Amniotic stem cell (primary cell): ENCODE data around the gene RHEB.

Experiments used
- DNase-seq: peaks from one replicate; lab custom pipeline; 2025; lab: John Stamatoyannopoulos, UW

Gene RHEB

DNA sequence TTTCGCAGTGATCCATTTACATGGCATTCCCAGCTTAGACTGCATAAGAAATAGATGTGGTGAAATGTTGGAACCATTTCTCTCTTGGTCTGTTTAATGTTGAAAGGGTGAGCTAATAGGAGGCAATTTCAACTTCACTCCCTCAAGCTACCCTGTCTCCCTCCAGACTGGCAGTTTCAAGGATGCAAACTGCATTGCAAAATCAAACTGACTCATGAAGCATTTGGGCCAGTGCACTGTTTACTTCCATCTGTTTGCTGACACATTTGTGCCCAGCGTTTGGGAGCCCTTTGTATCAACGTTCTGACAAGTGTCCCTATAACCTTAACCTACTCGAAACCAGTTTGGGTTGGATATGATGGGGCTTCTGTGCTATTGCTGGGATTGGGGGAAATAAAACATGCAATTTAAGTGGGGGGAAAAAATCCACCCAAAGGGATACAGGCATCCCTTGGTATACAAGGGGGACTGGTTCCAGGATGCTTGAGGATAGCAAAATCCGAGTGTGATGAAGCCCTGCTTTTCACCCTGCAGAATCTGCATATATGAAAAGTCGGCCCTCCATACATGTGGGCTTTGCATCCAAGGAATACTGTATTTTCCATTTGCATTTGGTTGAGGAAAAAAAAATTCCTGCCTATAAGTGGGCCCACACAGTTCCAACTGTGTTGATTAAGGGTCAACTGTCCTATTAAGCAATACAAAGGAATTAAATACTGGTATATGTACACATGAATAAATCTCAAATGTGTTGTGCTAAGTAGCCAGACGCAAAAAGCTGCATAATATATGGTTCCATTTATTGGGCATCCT lies 15.6 kb downstream of the RHEB start:
- peak; percentile 57 for DNase-seq

DNA sequence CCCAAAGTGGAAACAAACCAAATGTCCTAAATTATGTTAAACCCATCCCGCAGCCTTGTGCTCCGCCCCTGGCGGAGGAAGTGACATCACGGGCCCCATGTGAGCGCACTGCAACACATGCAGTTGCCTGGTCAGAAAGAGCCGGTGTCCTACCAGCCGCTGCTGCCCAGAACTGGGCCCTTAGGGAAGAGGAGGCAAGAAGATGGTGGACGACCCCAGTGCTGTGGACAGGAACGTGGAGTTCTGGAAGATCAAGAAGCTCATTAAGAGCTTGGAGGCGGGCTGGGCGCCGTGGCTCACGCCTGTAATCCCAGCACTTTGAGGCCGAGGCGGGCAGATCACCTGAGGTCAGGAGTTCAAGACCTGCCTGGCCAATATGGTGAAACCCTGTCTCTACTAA lies 18.0 kb downstream of the RHEB start:
- DNase-seq, result no peak

DNA sequence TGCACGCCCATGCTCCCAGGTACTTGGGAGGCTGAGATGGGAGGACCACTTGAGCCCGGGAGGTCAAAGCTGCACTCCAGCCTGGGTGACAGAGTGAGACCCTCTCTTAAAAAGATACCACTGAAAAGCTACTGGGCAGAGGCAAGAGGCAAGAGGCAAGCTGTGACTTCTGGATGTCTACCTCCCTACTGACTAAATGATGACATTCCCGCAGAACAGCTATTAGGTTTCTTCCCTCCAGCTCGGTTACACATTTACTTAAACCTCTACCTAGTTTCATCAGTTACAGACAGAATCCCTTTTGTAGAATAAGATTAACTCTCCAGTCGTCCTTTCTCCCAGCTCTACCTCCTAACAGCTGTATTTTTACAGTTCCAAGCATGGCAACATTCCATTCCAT lies 21.2 kb downstream of the RHEB start:
- no peak for DNase-seq

DNA sequence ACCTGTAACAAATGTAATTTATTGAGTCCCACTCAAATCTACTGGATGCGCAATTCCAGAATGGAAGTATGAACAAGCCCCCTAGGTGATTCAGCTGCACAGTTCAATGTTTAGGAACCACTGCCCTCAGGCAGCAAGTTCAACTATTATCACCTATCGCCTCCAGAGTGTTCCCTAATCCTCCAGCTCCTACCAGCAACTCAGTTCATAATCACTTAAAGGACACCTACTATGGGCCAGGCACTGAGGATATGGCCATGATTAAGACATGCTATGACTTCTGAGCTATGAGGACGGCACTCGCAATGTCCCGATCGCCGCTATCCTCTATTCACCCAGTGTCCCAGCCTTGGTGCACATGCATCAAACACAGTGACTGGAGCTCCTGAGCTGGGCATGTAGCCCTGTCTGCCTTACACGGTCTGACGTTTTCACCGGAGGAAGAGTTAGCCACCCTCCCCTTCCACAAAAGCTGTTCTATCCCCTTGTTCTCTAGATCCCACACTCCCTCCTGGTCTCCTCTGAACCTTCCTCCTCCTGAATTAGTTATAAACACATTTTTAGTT lies 22.3 kb downstream of the RHEB start:
- DNase-seq, result no peak

DNA sequence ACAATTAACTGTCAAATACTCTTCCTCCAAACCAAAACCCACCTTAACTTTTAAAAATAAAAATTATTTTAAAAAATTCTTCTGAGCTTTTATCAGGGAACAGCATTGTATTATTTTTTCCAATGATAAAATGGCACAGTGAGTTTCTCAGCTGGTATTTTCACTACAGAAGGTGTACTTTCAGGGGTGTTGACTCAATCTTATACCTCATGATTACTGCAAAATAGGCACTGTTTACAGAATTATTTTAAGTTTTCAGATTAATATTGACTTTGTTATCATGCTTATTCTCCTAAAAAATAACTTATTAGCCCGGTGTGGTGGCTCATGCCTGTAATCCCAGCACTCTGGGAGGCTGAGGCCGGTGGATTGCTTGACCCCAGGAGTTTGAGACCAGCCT lies 24.3 kb downstream of the RHEB start:
- no peak for DNase-seq

DNA sequence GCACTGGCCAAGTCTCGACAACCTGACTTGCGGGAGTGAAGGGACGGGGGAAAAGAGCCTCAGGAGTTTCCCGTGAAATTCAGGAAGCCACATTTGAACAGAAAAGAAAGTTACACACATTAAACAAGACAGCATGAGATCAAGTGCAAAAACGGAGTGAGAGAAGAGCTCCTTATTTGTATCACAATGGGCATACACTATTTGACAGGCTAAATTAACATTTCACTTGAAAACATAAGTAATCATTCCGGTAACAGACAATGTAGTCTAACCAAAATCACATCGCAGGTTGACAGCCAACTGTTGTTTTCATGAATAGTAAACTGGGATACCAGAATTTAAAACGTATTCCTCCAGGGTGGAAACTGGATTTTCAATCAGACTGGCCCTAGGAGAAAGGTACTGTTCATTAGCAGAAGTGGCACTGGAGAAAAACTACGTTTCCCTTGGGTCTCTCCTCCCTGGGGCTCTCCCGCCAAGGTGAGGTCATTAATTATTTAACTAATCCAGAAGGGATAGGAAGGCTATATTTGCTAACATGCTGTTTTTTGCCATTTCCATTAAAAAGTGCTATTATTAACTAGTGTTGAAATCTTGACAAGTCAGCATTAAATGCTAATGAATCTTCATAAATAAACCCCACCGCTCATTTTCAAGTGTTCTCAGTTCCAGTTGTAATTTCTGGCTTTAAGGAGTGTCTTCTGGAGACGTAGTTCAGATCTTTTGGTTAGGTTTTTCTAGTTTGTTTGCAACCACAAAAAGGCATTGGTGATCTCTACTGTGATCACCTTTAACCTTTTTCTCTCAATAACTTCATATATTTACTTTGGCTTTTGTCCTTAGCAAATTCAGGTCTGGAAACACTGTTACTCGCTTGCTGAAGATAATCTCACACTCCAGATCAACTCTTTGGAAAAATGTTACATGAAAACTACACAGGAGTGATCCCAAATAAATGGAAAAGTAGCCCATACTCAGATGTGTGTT lies 25.1 kb downstream of the RHEB start:
- DNase-seq, result no peak

DNA sequence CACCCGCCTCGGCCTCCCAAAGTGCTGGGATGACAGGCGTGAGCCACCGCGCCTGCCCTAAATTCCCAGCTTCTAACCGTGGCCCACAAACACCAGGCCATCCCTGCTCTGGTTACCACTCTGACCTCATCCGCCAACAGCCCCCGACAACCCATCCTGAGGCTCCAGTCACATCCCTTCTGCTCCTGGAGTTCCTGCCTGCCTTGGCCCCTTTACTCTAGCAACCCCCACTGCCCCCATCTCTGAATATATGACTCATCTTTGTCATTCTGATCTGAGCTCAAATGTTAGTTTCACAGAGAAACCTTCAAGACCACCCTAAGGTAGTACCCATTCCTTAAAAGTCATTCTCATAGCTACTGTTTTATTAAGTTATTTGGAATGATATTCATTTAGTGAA lies 26.6 kb downstream of the RHEB start:
- no peak for DNase-seq

DNA sequence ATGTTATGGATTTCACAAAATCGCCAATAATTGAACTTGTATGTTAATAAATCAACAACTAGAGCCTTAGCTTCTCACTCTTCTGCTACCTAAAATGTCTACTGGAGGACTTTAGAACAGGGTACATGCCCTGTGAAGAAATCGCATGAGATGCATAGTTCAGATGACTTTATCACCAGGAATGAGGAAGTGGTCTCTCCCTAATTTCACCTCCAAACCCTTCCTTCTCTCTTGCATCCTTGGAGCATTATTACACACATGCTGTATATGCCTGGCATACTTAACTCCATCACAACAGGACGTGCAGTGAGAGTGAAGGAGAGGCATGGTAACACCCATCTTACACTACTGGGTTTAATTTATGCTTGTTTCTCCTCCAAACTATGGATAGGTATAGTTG lies 27.8 kb downstream of the RHEB start:
- peak; percentile 4 for DNase-seq

DNA sequence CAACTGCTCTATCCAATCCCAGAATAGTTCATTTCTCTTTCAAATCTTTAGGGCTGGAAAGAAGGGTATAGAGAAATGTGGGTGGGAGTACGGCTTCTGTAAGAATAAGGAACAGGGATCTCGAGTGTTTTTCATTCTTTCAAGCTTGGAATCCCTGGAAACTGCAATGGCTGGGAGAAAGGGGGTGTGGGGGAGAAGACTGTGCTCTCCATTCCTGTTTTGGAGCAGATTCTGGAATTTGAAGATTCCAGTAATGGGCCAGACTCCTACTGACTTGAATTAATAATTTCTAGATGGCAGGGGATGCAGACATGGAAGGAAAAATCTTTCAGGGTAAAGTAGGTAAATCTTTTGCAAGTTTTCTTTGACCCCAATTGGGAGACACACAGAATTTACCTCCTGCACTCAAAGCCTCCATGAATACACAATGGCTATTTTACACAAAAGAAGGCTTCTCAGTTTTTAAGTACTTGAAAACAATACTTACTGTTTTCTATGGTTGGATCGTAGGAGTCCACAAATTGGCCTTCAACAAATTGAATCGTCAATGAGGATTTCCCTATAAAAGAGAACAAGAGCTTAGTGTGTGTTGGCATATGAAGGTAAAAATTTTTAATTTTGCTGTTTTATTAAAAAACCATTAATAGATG lies 29.1 kb downstream of the RHEB start:
- no peak for DNase-seq

DNA sequence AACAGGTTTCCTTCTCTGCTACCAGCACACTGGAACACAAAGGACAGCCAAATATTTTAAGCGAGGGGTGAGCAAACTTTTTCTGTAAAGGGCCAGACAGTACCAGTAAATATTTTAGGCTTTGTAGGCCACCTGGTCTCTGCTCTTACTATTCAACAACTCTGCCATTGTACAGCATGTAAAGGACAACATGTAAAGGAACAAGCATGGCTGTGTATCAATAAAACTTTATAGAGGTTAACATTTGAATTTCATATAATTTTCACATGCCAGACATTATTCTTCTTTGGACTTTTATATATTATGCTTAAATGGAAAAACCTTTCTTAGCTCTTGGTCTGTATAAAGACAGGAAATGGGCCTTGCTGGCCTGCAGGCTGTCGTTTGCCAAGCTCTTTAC lies 30.2 kb downstream of the RHEB start:
- no peak for DNase-seq

DNA sequence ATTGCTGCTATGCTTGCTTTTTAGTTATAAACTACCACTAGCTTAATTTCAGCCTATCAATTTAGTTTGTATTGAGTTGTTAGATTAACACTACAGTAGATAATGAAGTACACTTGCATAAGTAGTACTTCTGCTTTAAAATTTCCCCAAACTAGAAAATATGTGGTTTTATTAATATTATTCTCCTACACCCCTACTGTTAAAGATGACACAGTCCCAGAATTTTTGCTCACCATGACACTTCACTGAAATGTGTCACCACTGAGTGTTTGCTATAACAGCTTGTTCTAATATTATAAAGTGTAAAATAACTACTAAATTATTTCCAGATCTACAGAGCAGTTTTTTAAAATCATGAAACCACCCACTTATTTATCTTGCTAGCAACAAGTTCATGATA lies 31.6 kb downstream of the RHEB start:
- DNase-seq, result no peak

DNA sequence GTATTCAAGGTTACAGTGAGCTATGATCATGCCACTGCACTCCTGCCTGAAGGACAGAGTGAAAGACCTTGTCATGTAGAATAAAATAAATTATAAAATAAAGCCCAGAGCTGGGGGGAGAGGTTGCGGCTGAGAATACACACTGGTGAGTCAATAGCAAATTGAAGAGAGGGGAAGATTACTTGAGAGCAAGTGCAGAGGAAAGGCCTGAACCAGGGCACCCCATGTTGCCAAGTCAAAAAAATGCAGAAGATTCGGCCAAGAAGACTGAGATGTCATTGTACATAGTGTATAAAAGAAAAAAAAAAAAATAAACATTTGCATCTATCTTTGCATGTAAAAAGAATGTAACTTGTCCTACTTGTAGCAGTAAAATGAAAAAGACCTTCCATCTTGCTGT lies 32.5 kb downstream of the RHEB start:
- DNase-seq, result no peak

DNA sequence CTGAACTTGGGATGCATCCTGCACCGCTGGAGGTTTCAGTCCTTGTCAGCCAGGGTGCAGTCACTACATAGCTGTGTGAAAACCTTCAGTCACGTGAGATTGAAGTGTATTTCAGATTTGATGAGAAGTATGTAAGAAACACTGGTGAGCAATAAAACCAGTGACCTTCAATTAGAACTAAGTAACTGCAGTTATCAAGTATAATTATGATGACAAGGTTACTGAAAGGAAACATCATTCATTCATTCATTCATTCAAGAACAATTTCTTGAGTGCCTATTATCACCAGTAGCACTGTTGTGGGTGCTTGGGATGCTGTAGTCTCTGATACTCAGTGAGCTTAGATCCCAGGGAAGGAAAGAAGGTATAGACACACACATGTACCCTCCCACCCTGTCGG lies 33.6 kb downstream of the RHEB start:
- no peak for DNase-seq

DNA sequence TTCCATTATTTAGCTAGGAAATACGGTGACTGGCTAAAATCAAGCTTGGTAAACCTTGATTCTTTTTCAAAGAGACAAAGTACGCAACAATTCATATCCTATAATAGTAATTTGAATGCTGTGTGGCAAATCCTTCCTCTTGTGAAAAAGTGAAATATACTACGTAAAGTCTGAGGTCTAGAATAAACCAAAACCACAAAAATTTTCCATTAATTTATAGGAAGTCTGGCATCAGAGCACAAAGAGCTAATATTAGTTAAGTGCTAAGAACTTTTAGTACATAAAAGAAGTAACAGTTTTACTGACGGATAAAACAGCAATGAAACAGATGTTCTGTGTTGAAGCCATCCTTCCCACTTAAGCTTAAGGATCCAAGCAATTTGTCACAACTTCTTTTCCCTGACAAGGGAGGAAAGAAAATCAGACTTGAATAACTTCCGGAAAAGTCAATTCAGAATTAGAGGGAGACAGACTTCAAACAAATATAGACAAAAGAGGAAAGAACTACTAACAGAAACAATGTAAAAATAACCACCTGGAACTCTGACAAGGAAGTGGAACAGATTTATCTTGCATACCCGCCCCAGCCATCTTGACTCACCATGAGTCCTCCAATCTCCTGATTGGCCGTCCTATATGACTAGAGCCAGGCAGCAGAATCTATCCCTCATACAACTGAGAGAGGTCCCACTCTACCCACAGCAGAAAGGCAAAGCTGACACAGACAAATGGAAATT lies 34.6 kb downstream of the RHEB start:
- peak; percentile 12 for DNase-seq

DNA sequence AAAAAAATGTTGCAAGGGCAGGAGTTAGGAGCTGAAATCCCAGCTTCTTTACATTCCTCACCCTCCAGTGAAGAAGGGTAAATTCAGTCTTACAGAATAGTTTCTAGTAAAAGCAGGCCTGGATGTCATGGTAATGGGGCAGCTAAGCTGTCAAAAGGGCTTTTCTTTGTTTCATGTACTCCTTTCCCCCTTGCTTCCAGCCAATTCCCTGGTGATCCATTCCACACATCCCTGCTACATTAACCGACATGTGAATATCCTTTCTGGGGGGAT lies 36.0 kb downstream of the RHEB start:
- DNase-seq, result no peak

DNA sequence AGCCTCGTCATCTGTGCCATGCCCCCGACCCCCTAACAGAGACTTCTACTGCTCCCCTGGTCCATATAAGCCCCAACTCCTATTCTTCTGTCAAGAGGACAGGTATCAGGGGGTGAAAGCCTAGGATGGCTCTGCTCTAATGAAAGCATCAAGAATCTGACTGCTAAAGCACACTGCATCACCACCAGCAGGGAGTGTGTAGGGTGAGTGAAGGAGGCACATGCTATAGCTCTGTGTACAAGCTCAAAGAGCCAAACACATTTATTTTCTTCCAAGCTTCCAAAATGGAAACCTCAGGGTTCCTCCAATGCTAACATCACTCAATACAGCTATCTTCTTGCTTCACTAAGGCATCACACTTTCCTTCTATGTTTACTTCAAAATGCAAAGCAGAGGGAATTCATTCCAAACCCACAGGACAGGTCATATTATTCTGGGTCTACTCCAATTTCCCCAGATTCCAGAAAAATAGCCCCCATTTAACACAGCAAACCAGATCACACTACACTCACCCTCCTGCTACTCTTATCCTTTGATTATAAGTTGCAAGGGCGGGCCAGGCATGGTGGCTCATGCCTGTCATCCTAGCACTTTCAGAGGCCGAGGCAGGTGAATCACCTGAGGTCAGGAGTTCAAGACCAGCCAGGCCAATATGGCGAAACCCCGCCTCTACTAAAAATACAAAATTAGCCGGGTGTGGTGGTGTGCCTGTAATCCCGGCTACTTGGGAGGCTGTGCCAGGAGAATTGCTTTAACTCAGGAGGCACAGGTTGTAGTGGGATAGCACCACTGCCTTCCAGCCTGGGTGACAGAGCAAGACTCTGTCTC lies 36.6 kb downstream of the RHEB start:
- DNase-seq, result no peak

DNA sequence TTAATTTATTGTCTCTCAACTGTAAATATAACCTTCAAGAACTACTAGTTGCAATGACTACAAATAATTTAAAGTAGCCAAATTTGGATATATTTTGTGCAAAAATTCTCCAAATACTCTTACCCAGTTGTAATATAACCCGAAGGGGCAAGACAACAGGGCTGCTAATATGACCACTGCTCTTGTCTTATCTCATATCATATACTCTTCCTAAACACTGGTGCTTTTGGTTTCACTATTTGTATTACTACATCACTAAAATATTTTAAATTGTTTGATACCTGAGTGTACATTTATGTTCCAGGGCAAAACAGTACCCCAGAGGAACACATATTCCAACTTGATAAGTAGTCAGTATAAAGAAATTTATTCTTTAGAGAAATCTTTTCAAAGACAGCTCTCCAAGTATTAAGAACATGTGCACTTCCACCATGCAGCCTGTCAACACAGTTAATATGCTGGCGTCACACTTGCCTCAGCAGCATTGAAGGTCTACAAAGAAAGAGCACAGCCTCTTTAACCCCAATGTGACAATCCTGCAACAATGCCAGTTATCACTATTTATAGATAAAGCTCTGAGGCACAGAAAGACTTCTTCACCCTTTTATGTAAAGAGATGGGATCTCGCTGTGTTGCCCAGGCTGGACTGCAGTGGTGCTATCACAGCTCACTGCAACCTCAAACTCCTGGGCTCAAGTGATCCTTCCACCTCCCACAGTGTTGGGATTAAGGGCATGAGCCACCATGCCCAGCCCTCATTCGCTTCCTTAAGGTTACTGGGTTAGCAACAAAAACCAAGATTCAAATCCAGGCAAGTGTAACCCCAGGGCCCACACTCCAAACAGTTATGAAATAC lies 37.8 kb downstream of the RHEB start:
- DNase-seq, result no peak

DNA sequence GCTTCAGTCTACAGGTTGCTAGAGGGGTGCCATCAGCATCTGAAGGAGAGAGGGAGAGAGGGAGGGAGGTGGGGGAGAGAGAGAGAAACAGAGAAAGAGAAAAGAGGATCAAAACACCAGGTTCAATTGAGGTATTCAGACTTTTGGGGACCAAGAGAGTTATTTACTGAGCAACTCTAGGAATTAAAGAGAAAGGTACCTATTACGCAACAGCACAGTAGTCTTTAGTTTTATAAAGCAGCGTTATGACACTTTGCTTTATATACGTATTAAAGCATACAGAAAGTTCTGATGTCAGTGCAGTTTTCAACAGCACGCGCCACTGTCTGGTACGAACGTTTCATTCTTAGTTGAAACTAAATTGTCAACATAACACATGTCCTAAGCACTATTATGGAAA lies 41.8 kb downstream of the RHEB start:
- DNase-seq, result no peak

DNA sequence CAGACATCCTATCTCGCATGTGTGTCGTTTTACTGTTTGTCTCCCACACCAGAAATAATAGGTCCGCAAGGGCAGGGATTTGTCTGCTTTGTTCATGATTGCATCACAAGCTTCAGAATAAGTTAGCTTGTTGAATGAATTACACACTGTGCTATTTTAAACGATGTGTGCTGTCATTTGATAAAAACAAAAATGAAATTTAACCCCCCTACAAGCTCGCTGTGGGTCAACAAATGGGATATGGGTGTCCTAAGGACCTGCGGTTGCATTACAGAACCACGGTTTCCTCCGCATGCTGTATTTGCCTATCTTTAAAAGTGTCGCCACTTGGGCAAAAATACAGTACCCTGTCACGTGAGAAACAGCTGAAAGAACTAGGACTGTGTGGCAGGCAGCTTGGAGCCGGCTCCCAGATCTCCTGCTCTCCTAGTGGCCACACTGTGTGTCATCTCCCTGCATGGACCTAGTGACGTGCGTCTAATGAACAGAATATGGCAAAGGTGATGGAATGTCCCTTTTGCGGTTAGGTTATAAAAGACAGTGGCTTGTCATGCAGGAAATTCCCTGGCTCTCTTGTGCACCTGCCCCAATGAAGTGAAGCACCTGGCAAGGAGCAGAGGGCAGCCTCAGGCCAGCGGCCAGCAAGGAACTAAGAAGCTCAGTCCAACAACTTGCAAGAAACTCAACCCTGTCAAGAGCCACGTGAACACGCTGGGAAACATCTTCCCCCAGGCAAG lies 46.9 kb downstream of the RHEB start:
- DNase-seq, result no peak
